Cortex of kidney (tissue), 1 donor: ENCODE data around the gene SLC16A8.
"Not testable (repeated sequence)": the region's sequence is repeated elsewhere in the genome, so short reads cannot be mapped to it uniquely, and the experiment has no call there.

Experiments used
- DNase-seq: peaks from one replicate; lab custom pipeline; 2025; lab: John Stamatoyannopoulos, UW

The SLC16A8 gene, protein sequence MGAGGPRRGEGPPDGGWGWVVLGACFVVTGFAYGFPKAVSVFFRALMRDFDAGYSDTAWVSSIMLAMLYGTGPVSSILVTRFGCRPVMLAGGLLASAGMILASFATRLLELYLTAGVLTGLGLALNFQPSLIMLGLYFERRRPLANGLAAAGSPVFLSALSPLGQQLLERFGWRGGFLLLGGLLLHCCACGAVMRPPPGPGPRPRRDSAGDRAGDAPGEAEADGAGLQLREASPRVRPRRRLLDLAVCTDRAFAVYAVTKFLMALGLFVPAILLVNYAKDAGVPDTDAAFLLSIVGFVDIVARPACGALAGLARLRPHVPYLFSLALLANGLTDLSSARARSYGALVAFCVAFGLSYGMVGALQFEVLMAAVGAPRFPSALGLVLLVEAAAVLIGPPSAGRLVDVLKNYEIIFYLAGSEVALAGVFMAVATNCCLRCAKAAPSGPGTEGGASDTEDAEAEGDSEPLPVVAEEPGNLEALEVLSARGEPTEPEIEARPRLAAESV

DNA sequence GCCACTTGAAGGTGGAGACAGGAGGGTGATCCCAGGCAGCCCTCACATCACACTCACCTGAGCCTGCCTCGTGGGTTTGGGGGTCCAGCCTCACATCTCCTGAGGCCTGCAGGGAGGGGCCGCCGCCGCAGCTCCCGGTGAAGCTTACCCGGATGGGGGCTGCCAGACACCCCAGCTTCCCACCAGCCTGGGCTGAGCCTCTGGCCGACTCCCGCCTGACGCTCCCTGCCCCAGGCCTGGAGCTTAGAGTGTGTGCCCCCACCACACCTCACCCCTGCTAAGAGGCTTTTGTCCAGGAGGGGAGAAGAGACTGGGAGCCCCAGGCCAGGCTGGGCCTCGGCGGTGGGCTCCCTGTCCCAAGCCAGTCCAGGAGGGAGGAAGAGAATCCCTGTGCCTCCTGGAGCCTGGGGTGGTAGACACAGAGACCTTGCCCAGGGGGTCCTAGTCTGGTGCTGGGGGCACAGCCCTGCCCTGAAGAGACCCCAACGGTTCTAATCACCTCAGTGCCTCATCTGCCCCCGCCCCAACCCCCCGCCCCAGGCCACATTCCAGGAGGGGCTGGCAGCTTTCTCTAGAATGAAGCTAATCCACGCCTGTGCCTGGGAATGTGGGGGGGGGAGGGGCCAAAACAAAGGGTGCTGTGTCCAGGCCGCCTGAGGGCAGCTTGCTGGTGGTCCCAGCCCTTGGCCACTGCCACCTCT lies at the start of gene SLC16A8:
Gene SLC16A8, minus strand, starts transcription at position 254 of the 701 bp plus-strand sequence. CDS start 1,311 bp downstream, outside the sequence.
- DNase-seq = no peak

DNA sequence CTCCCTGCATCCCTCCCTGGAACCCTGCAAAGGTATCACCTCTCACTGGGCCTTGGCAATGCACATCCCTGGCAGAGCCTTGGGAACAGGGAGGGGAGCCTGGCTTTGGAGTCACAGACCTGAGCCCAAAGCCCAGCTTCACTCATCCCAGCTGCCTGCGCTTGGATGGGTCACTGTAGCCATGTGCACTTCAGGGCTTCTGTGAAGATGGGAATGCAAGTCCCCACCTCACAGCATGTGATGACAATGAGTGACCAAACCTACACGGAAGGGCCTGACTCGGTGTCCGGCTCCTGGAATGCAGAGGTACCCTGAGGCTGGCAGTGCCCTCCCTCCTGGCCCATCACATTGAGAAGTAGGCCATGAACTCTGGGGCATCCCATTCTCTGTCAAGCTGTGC lies 49.3 kb upstream of the SLC16A8 start:
- DNase-seq = no peak

DNA sequence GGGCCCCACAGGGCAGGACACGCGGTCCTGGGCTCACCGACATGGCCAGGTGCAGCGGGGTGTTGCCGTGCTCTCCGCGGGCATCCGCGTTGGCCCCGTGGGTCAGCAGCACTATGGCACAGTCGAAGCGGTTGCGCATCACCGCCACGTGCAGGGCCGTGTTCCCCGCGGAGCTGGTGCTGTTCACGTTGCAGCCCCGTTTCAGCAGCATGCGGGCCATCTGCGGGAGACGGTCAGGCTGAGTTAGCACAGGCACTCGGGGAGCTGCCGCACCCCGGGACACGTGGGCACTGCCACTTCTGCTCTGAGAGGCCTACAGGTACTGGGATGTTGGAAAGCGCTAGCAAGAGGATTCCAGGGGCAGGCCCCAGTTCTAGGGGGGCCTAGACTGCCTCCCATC lies 48.8 kb upstream of the SLC16A8 start:
- DNase-seq = no peak

DNA sequence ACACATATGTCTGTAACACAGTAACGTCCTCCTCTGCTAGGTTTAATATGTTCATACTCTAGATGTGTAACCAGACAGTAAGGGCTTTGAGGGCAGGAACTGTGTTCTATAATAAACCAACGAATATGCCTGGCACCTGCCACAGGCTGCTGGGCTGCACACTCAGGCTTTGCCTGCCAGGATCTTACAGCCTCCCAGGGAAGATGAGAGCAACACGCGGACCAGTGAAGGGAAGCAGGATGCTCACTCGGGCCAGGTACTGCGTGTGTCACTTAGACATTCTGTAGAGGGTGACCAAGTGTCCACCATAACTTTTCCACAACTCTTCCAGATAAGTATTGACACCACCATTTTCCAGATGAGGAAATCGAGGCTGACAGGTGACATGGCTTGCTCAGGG lies 48.2 kb upstream of the SLC16A8 start:
- DNase-seq = no peak

DNA sequence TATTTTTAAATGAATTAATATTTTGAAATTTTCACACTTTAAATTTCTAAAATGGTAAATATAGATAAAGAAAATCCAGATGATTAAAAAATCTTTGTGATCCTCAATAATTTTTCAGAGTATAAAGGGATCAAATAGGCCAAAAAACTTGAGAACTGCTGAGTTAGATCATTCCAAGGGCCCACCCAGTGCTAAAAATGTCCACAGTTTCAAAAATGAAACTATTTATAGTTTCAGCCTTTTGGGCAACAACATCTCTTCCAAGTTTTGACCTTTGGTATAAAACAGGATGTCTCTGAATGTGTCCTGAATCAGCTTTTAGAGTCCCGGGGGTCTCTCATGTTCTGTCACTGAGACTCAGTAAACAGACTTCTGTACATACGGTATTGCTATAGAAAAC lies 47.4 kb upstream of the SLC16A8 start:
- no peak for DNase-seq

DNA sequence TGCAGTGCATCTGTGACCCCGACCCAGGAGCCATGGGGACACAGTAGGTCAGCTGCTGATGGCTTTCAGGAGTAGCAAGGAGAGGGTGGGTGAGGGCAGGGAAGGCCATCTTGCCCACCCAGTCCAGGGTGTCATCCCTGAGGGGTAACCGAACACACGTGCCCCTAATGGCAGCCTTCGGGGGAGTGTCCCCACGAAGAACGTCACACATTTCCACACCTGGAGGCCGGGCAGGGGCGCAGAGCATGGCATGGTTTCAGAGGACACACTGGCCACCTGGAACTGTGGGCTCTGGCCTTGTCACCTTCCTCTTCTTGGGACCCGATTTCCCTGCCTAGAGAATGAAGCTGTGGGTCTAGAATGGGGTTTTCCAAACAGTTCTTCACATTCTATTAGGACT lies 45.9 kb upstream of the SLC16A8 start:
- no peak for DNase-seq

DNA sequence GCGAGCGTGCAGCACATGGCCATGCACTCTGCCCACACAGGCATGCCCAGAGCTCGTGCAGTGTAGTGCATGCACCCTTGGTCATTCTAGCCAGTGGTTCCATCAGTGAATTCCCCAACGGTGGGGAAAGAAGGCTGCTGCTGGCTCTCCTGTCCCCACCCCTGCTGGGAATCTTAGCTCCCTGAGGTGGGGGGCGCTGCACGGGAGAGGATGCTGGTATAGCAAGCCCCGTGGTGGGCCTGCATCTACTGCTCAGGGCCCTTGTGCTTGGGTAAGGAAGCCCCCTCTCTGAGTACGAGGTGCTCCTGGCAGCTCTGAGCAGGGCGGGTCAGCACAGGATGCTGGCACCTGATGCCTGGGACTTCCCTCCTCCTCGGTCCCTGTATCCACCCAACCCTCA lies 45.0 kb upstream of the SLC16A8 start:
- no peak for DNase-seq

DNA sequence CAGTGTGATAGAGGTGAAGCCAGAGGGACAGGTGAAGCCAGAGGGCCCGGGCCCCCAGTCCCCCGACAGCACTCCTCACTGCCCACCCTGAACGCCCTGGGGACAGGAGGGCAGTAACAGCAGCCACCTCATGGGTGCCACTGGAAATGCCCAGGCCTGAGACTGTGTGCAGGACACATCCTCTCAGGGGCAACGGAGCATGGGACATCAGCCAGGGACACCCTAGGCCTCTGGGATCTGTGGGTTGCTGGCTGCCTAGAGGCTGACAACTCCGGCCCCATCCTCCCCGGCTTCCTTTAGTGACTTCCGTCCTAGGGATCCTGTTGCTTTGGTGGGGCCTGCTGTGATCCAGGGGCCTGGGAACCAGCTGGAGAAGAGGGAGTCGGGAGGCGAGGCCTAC lies 43.9 kb upstream of the SLC16A8 start:
- no peak for DNase-seq

DNA sequence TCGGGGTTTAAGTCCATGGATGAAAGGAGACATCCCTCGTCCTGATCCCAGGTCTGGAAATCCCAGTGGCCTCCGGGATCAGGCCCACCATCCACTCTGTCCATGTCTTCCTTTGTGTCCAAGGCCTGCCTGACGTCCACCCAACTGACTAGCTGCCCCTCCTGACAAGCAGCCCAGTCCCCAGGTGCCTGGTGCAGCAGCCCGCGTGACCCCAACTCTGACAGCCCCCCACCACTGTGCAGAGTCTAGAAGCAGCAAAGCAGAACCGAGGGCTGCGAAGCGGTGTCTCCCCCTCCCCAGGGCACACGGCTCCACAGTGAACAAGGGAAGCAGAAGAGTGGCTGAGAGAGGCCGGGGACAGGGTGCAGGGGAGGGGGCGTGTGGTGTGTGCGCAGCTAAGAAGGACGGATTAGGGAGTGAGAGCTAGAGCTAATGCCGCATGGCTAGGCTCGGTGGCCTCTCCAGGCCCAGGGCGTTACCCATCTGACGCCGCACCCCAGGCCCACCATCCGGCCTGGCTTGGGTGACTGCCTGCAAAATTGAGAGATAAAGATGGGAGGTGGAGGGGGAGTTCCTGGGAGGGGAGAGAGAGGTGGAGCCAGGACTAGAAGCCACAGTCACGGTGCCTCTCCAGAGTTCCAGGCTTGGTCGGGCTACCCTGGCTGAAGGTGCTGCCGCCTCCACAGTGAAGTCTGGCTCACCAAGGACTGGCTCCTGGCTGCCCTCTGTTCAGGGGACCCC lies 43.1 kb upstream of the SLC16A8 start:
- no peak for DNase-seq

DNA sequence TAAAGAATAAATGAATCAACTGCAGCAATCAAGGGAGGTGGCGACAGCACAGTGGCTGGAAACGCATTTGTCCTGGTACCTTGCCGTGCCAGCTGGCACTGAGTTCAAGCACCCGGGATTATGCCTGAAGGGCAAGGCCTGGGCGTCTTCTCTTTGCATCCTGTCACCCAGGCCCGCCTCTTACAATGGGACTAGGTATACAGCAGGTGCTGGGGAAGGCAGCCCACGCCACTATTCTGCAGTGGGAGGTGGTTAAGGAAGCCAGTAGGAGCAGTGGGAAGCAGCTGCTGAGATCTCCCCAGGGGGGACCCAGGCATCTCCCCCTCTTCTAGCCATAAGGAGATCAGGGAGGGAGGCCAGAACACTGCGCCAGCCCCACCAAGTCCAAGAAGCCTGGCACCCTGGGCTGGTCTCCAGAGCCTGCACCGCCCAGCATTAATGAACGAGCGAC lies 41.8 kb upstream of the SLC16A8 start:
- no peak for DNase-seq

DNA sequence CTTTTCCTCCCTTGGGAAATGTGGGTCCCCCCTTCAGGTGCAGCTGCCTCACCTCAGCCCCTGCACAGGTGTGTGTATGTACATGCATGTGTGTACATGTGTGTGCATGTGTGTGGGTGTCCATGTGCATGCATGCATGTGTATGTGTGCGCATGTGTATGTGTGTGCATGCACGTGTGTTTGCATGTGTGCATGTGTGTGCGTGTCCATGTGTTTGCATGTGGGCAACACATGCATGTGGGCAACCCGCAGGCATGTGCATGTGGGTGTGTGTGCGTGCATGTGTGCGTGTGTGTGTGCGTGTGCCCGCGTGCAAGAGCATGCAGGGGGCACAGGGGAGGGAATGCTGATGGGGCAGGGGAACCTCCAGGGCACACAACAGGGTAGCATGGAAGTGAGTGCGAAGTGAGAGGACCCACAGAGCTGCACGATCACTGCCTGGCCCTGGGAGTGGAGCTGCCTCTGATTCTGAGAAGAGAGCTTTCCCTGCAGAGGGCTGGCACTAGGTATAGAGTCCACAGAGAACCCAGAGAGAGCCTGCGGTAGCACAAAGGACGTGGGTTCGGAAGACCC lies 41.1 kb upstream of the SLC16A8 start:
- DNase-seq = no peak

DNA sequence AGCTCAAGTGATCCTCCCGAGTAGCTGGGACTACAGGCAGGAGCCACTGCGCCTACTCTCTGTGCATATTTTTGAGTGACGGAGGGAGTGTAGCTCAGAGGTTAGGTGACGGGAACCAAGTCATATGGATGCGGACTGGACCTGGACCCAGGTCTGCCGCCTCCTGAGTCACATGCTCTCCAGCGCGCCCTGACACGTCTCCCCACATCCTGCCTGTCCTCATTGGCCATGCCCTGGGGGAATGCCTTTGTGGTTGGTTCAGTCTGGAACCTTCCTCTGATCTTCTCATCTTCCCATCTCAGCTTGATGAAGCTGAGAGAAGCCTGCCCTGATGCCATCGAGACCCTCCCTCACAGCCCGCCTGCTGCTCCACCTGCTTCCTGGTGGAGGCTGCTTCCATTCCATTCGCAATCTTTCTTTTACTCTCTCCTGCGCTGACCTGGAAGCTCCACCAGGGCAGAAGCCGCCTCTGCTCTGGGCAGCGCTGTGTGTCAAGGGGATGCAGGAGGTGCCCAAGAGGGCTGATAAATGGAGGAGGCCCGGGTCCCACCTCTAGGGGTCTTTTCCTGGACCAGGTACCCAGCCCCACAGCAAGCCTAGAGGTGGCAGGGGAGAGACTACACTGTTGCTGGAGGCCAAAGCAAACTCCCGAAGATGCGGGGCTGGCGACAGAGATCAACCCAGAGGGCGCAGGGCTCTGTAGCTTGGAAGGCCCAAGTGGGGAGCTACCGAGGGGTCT lies 40.4 kb upstream of the SLC16A8 start:
- no peak for DNase-seq

DNA sequence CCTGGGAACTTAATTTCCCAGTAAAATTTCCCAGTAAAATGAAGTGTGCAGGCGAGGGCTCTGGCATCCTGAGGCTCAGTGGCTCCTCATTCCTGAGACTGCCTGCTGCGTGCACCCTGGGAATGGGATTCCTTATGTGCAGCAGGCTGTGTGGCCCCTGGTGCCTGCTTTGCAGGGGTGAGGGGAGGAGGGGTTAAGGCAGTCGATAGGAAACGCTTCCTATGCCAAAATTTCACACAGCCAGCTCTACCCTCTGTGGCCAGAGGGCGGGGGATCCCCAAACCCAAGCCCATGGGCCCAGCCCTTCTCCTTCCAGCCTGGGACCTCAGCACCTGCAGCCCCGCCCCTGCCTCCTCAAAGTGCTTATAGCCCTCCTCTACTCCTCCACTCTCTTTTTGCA lies 38.6 kb upstream of the SLC16A8 start:
- no peak for DNase-seq

DNA sequence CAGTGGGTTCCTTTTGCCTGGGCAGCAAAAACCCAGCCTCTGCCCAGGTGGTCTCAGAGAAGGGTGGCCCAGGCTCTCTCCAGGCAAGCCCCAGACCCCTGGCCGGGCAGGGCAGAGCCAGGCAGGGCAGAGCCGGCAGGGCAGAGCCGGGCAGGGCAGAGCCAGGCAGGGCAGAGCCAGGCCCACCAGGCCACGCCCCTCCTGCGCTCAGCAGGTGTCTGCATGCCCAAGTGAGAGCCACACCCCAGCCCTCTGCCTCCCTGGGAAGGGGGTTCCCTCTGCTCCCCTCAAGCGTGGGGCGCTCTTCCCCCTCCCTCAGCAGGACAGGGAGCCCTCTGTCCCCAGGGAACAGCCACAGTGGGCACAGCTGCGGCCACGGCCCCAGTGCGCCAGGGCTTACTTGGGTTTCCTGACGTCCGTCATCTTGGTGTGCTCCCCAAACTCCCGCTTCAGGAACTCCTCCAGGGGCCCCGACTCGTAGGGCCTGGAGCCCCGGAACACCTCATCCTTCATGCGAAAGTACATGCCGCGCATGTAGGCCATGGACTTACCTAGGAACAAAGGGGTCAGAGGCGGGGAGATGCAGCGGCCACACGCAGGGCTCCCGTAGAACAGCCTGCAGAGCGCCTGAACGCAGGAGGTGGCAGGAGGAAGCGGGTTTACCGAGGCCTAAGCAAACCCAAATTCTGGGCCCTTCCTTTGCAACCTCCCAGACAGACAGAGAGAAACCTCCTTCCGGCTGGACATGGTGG lies 36.6 kb upstream of the SLC16A8 start:
- DNase-seq = no peak

DNA sequence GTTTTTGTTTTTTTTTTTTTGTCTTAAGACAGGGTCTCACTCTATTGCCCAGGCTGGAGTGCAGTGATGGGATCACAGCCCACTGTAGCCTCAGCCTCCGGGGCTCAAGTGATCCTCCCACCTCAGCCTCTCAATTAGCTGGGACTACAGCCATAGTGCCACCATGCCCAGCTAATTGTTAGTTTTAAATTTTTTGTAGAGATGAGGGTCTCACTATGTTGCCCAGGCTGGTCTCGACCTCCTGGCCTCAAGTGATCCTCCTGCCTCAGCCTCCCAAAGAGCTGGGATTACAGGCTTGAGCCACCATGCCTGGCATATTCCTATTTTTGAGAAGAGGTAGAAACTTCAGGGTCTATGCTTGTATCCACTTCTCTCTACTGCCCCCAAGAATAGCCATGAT lies 34.8 kb upstream of the SLC16A8 start:
- not testable (repeated sequence) for DNase-seq

DNA sequence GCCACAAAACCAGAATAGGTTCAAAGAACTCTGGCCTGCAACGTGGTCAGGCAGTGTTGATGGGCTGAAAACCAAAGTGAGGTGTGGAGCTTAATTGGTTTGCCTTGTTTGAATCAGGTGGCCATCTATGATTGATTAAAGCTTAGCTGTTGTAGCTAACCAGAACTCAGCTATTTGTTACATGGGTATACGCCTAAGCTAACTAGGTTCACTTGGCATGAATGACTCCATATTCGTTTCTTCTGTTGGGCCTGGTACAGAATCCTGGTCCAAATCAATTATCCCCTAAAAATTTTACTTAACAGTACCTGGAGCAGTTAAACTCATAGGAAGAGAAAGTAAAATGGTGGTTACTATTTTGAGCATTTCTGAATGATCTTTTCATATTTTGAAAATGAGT lies 34.2 kb upstream of the SLC16A8 start:
- no peak for DNase-seq

DNA sequence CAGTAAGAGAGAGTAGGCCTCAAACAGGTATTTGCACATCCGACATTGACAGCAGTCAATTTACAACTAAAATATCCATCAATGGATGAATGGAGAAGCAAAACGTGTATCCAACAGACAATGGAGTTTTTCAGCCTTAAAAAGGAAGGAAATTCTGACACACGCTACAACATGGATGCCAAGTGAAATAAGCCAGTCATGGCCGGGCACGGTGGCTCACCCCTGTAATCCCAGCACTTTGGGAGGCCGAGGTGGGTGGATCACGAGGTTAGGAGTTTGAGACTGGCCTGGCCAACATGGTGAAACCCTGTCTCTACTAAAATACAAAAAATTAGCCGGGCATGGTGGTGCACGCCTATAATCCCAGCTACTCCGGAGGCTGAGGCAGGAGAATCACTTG lies 33.6 kb upstream of the SLC16A8 start:
- DNase-seq = not testable (repeated sequence)

DNA sequence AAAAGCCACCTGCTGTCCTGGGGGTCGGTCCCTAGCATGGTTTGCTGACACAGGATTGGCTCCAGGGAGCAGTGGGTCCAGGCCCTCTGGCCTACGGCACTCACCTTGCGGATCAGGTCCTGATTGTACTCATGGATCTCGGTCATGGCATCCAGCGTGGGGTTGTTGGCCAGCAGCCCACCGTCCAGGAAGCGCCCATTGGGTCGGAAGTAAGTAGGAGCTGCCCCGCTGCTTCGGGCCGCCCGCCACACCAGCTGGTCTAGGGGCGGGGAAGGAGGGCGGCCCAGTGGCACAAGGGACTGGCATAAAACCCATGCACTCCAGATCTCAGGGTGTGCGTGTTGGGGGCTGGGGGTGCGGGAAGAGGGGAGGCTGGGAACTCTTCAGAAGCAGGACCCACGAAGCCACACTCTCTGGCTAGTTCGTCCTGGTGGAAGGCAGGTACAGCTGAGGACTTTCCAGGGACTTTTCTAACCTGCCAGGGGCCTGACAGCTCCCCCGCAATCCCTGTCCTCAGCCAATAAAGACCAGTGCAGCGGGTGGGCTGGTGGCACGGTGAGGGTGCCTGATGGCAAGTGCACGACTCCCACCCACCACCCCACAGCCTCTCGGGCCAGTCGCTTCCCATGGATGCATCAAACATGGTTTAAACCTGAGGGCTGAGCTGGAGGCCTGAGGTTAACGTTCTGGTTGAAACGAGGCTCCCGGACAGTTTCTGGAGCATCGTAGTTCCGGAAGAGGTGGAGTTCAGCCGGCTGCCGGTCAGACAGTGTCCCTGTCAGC lies 31.6 kb upstream of the SLC16A8 start:
- no peak for DNase-seq

DNA sequence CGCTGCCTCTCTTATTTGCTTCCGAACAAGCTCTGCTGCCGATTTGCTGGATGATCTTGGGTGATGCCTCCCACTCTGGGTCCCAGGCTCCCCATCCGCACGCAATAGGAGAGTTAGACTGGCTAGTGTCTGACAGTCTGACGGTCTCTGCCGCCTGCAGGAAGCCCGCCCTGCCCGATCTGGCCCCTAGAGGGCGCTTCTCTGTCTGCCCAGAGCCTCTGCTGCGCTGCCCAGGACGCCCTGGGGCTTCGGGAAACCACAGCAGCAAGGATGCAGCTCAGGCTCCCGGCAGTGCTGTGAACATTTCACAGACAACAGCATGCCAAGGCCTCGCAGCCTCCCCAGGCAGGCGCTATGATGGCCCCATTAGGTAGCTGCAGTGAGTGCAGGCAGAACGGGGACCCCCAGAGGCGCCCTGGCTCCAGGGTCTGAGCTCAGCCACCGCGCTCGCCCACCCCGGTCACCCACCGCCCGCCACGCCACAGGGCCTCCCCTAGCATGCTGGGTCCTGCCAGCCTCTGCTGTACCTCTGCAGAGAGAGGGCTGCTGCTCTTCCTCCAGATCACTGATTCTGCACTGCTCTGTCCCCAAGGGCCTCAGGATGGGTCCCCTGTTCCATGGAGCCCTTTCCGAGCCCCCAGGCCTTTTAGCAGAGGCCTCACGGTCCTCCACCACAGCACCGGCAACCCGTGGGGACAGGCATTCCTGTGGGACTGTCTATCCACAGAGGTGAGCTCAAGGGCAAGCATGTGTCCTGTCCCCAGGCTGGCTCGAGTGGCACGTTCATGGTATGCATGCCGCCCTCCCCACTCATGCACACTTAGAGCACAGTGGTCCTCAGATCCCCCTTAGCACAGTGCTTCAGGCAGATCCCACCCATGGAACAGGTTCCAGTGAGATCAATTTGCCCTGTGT lies 30.8 kb upstream of the SLC16A8 start:
- no peak for DNase-seq
